ENCODE measurements around the gene CDH23. TPM values are rescaled to one million over a fixed set of nuclear protein-coding genes. Genes with fewer than 3 reads are reported as not detected.

Gene CDH23
- polyA plus RNA-seq, 1 donor from 2014 or later: 6.6 TPM

DNA sequence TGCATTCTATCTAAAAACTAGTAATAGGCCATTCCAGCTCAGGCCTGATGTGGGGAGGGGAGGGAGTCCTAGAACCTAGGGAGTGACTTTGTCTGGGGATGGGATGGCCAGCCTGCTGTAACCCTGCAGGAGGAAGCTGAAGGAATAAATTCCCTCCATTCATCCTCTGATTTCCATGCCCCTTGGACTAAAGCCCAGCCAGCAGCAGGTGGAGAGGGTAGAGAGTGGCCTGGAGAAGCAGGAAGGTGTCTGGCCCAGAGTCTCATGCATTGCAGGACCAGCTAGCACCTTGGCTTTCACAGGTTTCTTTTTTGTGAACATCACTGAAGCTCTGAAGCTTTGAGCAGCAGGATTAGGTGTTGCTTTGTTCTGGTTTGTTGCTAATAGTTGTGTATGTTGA is 32.8 kb upstream of the CDH23 start:
- Histone ChIP-seq H3K9ac (ENCODE audit: low read length) (no peak overlapping the region), H3K27ac (ENCODE audit: low read length) (no peak overlapping the region), H3F3A (ENCODE audit: insufficient read depth, low read length, poor library complexity, severe bottlenecking) (no peaks in the 10 kb centered on the region), H3K9me2 (ENCODE audit: insufficient read depth, low read length) (no peaks in the 10 kb centered on the region), H3K36me3 (ENCODE audit: insufficient read depth, low read length) (no peaks in the 10 kb centered on the region), H3K27me3 (ENCODE audit: insufficient read depth, low read depth, low read length) (no peaks in the 10 kb centered on the region), H3K79me2 (replicated peaks; ENCODE audit: insufficient read depth, low read length) (no peaks in the 10 kb centered on the region), H3K9me3 (ENCODE audit: low read length) (no peaks in the 10 kb centered on the region), H2AFZ (ENCODE audit: low read depth, low read length) (no peak overlapping the region), H3K4me3 (ENCODE audit: low read length) (no peak overlapping the region), H4K20me1 (ENCODE audit: insufficient read depth) (no peaks in the 10 kb centered on the region), H3K4me2 (ENCODE audit: low read length) (no peak overlapping the region)
- no peak for TF ChIP-seq EP300 (conservative IDR thresholded peaks at IDR 0.05; ENCODE audit: poor library complexity, severe bottlenecking)
- no peak for TF ChIP-seq EZH2 (IDR thresholded peaks at IDR 0.05; ENCODE audit: borderline replicate concordance, insufficient read depth, low read length, poor library complexity, severe bottlenecking)
- TF ChIP-seq SMC3 (conservative IDR thresholded peaks at IDR 0.05; ENCODE audit: poor library complexity): no peak

DNA sequence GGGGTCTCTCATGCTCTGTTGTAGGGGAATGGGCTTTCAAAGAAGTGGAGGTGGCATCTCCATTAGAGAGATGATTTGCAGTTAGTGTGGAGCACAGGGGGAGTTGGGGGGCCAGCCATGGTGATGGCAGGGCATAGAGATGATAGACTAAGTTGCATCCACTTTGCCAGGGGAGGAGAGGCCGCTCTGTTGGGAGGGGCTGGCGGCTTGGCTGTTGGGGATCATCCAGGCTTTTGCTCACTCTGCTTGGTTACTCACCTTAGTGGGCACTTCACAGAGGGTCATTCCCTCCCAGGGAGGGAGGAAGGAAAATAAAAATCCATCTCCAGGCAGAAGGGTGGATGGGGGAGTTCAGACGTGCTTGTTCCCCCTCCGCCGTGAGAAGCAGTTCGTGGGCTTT is 31.4 kb upstream of the CDH23 start:
- no peaks in the 10 kb centered on the region for H3K79me2 ChIP-seq (replicated peaks; ENCODE audit: insufficient read depth, low read length)

More for the DNA sequence above, 31.4 kb upstream of the CDH23 start:
- no peak overlapping the region for H3K4me3 ChIP-seq (ENCODE audit: low read length)
- no peaks in the 10 kb centered on the region for H3K9me2 ChIP-seq (ENCODE audit: insufficient read depth, low read length)
- no peaks in the 10 kb centered on the region for H3F3A ChIP-seq (ENCODE audit: insufficient read depth, low read length, poor library complexity, severe bottlenecking)
- H2AFZ ChIP-seq (ENCODE audit: low read depth, low read length): no peak overlapping the region
- no peak overlapping the region for H3K4me2 ChIP-seq (ENCODE audit: low read length)
- no peak overlapping the region for H3K9ac ChIP-seq (ENCODE audit: low read length)
- H3K27ac ChIP-seq (ENCODE audit: low read length): no peak overlapping the region
- H4K20me1 ChIP-seq (ENCODE audit: insufficient read depth): no peaks in the 10 kb centered on the region
- no peaks in the 10 kb centered on the region for H3K9me3 ChIP-seq (ENCODE audit: low read length)
- no peaks in the 10 kb centered on the region for H3K36me3 ChIP-seq (ENCODE audit: insufficient read depth, low read length)
- H3K27me3 ChIP-seq (ENCODE audit: insufficient read depth, low read depth, low read length): no peaks in the 10 kb centered on the region
- TF ChIP-seq EZH2 (IDR thresholded peaks at IDR 0.05; ENCODE audit: borderline replicate concordance, insufficient read depth, low read length, poor library complexity, severe bottlenecking) (no peak), MXI1 (conservative IDR thresholded peaks at IDR 0.05; ENCODE audit: poor library complexity, severe bottlenecking) (no peak), POLR2AphosphoS5 (IDR thresholded peaks at IDR 0.05) (no peak), TAF1 (IDR thresholded peaks at IDR 0.05; ENCODE audit: low read depth) (no peak), RAD21 (conservative IDR thresholded peaks at IDR 0.05) (no peak), SMC3 (conservative IDR thresholded peaks at IDR 0.05; ENCODE audit: poor library complexity) (no peak), EP300 (conservative IDR thresholded peaks at IDR 0.05; ENCODE audit: poor library complexity, severe bottlenecking) (no peak)
- TF ChIP-seq, protein P1, sequence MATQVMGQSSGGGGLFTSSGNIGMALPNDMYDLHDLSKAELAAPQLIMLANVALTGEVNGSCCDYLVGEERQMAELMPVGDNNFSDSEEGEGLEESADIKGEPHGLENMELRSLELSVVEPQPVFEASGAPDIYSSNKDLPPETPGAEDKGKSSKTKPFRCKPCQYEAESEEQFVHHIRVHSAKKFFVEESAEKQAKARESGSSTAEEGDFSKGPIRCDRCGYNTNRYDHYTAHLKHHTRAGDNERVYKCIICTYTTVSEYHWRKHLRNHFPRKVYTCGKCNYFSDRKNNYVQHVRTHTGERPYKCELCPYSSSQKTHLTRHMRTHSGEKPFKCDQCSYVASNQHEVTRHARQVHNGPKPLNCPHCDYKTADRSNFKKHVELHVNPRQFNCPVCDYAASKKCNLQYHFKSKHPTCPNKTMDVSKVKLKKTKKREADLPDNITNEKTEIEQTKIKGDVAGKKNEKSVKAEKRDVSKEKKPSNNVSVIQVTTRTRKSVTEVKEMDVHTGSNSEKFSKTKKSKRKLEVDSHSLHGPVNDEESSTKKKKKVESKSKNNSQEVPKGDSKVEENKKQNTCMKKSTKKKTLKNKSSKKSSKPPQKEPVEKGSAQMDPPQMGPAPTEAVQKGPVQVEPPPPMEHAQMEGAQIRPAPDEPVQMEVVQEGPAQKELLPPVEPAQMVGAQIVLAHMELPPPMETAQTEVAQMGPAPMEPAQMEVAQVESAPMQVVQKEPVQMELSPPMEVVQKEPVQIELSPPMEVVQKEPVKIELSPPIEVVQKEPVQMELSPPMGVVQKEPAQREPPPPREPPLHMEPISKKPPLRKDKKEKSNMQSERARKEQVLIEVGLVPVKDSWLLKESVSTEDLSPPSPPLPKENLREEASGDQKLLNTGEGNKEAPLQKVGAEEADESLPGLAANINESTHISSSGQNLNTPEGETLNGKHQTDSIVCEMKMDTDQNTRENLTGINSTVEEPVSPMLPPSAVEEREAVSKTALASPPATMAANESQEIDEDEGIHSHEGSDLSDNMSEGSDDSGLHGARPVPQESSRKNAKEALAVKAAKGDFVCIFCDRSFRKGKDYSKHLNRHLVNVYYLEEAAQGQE (IDR thresholded peaks at IDR 0.05; ENCODE audit: borderline replicate concordance): no peak
- TF ChIP-seq, protein P2, sequence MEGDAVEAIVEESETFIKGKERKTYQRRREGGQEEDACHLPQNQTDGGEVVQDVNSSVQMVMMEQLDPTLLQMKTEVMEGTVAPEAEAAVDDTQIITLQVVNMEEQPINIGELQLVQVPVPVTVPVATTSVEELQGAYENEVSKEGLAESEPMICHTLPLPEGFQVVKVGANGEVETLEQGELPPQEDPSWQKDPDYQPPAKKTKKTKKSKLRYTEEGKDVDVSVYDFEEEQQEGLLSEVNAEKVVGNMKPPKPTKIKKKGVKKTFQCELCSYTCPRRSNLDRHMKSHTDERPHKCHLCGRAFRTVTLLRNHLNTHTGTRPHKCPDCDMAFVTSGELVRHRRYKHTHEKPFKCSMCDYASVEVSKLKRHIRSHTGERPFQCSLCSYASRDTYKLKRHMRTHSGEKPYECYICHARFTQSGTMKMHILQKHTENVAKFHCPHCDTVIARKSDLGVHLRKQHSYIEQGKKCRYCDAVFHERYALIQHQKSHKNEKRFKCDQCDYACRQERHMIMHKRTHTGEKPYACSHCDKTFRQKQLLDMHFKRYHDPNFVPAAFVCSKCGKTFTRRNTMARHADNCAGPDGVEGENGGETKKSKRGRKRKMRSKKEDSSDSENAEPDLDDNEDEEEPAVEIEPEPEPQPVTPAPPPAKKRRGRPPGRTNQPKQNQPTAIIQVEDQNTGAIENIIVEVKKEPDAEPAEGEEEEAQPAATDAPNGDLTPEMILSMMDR (IDR thresholded peaks at IDR 0.05; ENCODE audit: poor library complexity, severe bottlenecking): no peak

Measured in neural cell (in vitro differentiated cells).